ENCODE measurements around the gene H2BK1. TPM values are rescaled to one million over a fixed set of nuclear protein-coding genes. Genes with fewer than 3 reads are reported as not detected.

H2BK1 gene
- total RNA-seq, 1 donor from 2014 or later = not detected

- H3K36me3 Mint-ChIP-seq (ENCODE audit: low read depth) = no peaks in the 10 kb centered on the region
- H3K4me1 Mint-ChIP-seq = peaks cover 3% of the 10 kb centered on the region
- H3K4me3 Mint-ChIP-seq = no peak overlapping the region
- DNase-seq (ENCODE audit: low read depth, low spot score) = no peak
- H3K27me3 Mint-ChIP-seq (ENCODE audit: low read depth) = peaks cover 17% of the 10 kb centered on the region
- H3K27ac Mint-ChIP-seq (ENCODE audit: unreplicated experiment) = no peak overlapping the region
- TF ChIP-seq, protein P1, sequence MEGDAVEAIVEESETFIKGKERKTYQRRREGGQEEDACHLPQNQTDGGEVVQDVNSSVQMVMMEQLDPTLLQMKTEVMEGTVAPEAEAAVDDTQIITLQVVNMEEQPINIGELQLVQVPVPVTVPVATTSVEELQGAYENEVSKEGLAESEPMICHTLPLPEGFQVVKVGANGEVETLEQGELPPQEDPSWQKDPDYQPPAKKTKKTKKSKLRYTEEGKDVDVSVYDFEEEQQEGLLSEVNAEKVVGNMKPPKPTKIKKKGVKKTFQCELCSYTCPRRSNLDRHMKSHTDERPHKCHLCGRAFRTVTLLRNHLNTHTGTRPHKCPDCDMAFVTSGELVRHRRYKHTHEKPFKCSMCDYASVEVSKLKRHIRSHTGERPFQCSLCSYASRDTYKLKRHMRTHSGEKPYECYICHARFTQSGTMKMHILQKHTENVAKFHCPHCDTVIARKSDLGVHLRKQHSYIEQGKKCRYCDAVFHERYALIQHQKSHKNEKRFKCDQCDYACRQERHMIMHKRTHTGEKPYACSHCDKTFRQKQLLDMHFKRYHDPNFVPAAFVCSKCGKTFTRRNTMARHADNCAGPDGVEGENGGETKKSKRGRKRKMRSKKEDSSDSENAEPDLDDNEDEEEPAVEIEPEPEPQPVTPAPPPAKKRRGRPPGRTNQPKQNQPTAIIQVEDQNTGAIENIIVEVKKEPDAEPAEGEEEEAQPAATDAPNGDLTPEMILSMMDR (conservative IDR thresholded peaks at IDR 0.05) = no peak
- H3K9me3 Mint-ChIP-seq = no peaks in the 10 kb centered on the region
These were observed 22.1 kb downstream of the H2BK1 start for GRCh38 chr7:151188252-151188542.

DNA sequence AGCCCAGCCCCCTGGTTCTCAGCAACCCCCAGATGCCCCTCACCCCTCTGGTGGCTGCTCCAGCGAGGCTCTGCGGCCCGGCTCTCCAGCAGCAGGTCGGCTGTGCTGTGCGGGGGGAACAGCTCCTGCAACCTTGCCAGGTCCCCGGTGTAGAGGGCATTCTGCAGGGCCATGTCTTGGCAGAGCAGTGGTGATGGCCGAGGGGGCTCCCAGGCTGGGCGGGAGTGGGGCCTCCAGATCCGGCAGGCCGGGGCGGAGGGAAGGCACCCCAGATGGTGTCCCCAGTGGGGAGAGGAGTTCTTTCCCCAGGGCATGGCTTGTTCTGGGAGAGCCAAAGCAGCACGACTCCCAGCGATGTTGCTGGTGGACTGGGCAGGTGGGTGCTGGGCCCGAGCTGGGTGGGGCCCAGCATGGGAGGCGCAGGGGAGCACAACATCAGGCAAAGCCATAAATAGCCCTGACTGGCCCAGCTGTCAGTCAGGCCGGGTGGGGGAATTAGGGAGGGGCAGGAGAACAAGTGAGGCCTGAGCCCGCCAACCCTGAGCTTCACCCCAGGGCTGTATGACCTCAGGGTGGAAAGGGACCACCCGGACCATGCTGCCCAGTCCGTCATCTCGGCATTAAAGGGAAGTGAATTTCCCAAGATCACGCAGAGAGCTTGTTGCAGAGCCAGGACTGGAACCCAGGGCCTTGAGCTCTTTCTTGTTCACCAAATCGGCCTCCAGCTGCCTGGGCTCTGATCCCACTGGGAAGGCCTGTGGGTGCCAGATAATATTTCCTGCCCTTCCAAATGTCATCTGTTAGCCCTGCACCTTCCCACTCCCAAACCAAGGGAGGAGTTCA is 22.7 kb downstream of the H2BK1 start:
- TF ChIP-seq, protein P1 (conservative IDR thresholded peaks at IDR 0.05) = no peak
- H3K27ac Mint-ChIP-seq (ENCODE audit: unreplicated experiment) = no peak overlapping the region
- no peaks in the 10 kb centered on the region for H3K36me3 Mint-ChIP-seq (ENCODE audit: low read depth)
- no peak for DNase-seq (ENCODE audit: low read depth, low spot score)
- H3K4me1 Mint-ChIP-seq = peaks cover 3% of the 10 kb centered on the region
- no peaks in the 10 kb centered on the region for H3K9me3 Mint-ChIP-seq
- peaks cover 17% of the 10 kb centered on the region for H3K27me3 Mint-ChIP-seq (ENCODE audit: low read depth)
- H3K4me3 Mint-ChIP-seq = no peak overlapping the region

DNA sequence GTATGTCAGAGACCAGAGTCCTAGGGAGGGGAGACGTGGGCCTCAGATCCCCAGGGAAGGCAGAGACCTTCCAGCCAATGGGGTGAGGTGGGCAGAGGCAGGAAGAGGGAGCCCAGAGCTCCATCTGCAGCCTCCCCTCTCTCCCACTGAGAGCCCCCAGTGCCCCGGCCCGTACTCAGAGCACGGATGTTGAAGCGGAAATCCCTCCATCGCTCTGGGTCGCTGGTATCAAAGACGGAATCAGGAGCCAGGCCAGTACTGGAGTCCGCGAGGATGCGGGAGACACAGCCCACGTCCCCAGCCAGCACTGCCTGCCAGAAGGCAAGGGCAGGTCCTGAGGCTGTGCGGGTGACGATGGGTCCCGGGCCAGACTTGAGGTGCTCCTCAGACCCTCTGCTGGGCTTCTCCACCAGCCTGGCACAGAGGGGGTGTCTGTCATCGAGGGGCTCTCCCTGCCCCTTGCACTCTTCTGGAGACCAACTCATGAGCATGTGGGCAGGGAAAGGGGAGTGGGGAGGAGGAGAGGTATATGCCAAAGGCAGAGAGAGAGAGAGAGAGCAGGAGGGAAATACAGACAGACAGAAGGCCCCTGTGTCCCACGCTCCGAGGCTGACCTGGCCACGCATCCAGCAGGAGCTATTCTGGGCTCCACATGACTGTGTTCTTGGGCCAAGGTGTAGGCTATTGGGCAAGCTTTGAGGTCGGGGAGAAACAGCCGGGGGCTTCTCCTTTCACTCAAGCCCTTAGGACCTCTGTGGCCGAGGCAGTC is 23.5 kb downstream of the H2BK1 start, which contains the start of gene ASB10:
ASB10 (minus strand) TSS at position 611 of the 769 bp plus-strand sequence; CDS start at position 491, 120 bp downstream.
- H3K27me3 Mint-ChIP-seq (ENCODE audit: low read depth) = peaks cover 17% of the 10 kb centered on the region
- H3K4me3 Mint-ChIP-seq = no peak within 1 kb of the TSS
- H3K9me3 Mint-ChIP-seq = no peaks in the 10 kb centered on the region
- no peak within 1 kb of the TSS for H3K27ac Mint-ChIP-seq (ENCODE audit: unreplicated experiment)
- no peak for DNase-seq (ENCODE audit: low read depth, low spot score)
- peaks cover 3% of the 10 kb centered on the region for H3K4me1 Mint-ChIP-seq
- TF ChIP-seq, protein P1 (conservative IDR thresholded peaks at IDR 0.05) = no peak
- no peaks in the 10 kb centered on the region for H3K36me3 Mint-ChIP-seq (ENCODE audit: low read depth)

- Mint-ChIP-seq H3K9me3 (no peaks in the 10 kb centered on the region), H3K4me3 (no peak overlapping the region), H3K4me1 (peaks cover 3% of the 10 kb centered on the region), H3K27me3 (ENCODE audit: low read depth) (peaks cover 17% of the 10 kb centered on the region), H3K36me3 (ENCODE audit: low read depth) (no peaks in the 10 kb centered on the region), H3K27ac (ENCODE audit: unreplicated experiment) (no peak overlapping the region)
- TF ChIP-seq, protein P1 (conservative IDR thresholded peaks at IDR 0.05) = no peak
- DNase-seq (ENCODE audit: low read depth, low spot score) = no peak
These were observed 24.3 kb downstream of the H2BK1 start for GRCh38 chr7:151185762-151186639.

GRCh38 chr7:151181011-151181431 is 29.3 kb downstream of the H2BK1 start:
- TF ChIP-seq, protein P1 (conservative IDR thresholded peaks at IDR 0.05) = no peak
- Mint-ChIP-seq H3K4me3 (no peak overlapping the region), H3K36me3 (ENCODE audit: low read depth) (no peaks in the 10 kb centered on the region), H3K27me3 (ENCODE audit: low read depth) (peaks cover 5% of the 10 kb centered on the region), H3K9me3 (no peaks in the 10 kb centered on the region), H3K4me1 (no peaks in the 10 kb centered on the region), H3K27ac (ENCODE audit: unreplicated experiment) (no peak overlapping the region)
- no peak for DNase-seq (ENCODE audit: low read depth, low spot score)
